NCI-H748 (cell line): ENCODE data around the gene ERC2.

ENCODE experiments used
- DNase-seq: peaks from one replicate; lab custom pipeline; 2025; ENCODE audit not compliant: unreplicated experiment; lab: John Stamatoyannopoulos, UW

Gene ERC2

DNA sequence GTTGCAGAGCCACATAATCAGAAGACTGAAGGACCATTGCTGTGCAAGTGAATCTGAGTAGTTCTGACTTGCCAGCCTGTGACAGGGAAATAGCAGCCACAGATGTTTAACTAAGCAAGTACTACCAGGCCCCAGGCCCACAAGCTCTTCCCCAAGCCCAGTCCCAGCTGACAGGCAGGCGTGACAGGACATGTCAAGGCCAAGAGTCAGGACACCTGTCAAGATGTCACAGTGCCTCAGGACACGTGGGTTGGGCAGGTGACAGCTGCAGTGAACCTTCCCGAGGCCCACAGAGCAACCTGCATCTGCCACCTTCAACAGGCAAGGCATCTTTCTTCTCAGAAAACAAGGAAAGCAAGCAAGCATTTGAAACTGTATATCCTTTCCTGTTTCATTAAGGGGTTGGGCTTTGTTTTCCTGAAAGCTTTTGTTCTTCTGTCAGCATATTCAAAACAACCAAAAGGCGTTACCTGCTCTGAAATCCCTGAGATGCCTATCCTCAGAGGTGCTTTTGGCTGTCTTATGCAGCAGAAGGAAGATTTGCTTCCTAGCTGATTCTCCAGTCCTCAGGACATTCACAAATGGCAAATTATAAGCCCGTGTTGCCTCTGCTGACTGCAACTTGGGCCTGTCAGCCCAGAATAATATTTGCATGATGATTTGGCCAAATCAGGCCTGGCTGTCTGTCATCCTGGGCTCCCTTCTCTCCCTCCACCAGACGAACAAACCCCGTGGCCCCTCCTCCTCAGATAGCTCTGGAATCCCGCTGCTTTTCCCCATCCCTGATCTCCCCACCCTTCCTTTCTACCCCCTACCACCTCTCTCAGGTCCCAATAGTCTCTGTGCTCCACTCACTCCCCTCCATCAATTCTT lies 809.3 kb downstream of the ERC2 start:
- peak; percentile 49 for DNase-seq

DNA sequence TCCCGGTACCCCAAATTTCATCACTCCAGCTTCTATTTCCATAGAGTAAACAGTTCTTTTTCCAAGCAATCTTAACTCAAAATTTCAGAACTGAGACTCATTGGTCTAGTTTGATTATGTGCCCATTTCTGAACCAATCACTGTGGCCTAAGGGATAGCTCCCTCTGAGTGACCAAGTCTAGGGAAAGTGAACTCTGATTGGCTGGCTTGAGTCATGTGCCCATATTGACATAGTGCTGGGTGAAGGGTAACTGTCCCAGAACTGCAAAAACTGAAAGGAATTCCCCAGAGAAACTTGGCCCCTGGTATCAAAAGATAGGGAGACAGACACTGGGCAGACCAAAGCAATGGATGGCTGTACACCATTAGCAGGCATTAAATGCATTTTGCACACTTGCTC lies 810.0 kb downstream of the ERC2 start:
- no peak for DNase-seq

DNA sequence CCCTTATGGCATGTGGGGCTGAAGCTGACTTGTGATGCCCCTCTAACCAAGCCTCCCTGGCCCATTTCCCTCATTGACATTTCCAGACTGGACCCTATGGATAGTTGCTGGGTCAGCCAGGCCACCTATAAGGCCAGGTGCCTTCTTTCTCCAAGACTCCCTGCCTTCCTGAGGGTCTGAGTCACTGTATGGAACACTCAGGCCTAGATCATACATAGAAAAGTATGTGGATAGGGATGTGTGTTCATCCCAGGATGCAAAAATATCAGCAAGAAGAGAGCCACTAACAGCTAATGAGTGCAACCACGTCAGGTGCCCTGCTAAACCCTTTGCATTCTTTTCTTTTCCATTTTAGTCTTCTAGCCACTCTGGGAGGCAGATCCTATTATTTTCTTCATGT lies 812.7 kb downstream of the ERC2 start:
- DNase-seq: no peak

DNA sequence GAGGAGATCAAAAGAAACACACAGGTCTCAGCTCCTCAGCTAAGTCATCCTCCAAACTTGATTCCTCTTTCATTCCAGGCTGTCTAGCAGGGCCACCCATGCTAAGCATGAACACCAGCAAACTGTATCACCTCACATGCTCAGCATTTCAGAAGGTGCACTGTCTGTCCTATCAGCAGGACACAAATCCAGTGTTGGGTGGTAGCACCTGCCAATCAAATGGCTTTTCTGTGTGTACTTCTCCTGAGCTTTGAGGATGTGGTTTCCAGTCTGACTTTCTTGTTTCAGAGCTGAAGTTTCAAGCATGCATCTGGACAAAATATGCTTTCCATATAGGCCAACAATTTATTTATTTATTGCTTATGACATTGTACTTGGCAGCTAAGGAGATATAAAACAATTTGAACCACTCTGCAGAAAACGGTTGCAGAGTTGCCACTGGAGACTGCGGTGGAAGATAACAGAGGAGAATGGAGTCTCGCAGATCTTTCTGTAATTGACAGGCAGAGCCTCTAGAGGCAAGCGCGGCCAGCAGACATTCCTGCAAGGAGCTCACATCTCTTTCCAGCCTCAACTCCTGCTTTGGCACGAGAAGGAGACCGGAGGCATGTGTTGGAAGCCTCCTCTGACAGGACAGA lies 814.0 kb downstream of the ERC2 start:
- DNase-seq: no peak

DNA sequence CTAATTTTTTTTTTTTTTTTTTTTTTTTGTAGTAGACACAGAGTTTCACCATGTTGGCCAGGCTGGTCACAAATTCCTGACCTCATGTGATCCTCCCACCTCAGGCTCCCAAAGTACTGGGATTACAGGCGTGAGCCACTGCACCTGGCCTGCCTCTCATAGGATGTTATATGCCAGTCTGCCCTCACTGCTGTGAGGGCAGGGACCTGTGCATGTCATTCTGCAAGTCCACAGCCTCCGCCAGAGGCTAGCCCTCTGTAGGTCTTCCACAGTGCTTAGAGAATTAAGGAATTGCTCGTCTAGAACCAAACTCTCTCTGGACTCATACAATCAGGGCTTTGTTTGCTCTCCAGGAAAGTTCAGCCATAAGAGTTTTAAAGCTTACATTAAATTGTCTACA lies 817.3 kb downstream of the ERC2 start:
- DNase-seq: no peak

DNA sequence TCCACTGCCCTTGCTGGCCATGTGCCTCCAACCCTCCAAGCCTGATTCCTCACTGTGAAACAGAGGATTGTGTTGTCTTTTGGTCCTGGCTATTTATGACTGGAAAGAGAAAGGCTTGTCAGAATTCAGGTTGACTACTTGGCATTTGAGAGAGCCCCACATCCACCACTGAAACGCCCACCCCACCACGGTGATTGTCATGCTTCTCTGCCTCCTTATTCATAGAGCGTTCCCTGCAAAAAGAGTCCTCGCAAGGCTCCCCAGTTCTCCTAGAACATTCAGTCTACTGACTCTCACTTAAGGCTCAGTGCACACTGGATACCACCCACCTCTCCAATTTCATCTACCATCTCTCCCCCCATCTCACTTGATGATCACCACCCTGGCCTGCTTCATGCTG lies 818.3 kb downstream of the ERC2 start:
- no peak for DNase-seq

DNA sequence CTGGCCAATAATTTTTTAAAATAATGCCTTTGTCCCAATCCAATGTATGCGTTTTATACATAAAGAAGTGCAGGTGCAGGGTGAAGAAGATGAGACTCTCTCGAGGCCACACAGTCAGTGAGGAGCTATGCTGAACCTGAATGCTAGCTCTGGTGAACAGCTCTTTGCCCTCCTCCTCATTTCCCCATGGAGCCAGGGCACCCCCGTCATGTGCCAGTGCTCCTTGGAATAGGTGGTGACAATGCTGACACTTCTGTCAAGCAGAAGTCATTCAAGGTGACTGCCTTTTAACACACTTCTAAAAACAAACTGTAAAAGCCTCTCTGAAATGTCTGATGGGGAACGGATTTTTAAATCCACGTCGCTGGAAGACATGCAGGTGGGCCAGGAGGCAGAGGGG lies 818.7 kb downstream of the ERC2 start:
- no peak for DNase-seq

DNA sequence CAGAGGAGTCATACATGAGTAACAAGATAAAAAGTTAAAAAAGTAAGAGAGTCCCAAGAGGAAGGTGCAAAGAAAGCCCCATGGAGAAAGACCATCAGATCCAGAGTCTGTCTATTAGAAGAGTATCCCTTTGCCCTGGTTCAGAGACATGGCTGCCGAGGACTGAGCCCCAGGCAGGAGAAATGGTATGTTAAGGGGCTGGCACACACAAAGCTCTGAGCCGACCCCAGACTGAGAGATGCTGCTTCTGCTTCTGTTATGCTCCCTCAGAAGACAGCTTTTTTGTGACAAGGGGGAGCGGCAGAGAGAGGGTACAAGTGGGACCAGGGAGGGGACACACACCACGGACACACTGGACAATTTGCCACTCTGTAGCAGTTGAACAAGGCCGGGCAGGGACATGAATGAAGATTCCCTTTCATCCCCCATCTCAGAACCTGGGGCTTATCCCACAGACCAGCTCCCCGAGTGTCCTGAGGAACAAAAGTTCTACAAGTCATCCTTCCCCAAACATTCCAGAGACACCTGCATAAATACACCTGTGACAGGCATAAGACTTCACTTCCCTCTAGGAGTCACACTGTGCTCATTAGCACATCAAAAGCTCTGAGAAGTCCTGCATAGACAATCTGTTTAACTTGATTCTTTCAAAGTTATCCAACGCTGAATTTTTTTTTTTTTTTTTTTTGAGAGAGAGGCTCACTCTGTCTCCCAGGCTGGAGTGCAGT lies 819.5 kb downstream of the ERC2 start:
- DNase-seq: no peak

DNA sequence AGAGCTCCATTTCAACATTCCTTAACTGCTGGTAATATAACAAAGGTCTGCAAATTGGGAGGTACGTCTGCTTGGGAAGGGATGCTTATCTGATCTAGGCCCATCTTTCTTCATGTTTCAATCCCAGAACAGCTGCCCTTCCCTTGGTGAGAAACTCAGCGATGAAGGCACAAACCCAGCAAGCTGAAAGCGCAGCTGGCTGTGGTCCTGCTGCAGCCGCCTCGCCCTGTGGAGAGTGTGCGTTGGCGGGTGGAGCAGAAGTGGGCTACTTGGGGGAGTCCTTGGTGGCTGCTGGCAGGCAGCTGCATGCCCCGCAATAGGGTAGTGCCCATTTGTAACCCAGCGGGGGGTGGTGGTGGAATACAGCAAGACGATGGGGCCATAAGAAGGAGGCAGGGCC lies 820.6 kb downstream of the ERC2 start:
- DNase-seq: no peak

DNA sequence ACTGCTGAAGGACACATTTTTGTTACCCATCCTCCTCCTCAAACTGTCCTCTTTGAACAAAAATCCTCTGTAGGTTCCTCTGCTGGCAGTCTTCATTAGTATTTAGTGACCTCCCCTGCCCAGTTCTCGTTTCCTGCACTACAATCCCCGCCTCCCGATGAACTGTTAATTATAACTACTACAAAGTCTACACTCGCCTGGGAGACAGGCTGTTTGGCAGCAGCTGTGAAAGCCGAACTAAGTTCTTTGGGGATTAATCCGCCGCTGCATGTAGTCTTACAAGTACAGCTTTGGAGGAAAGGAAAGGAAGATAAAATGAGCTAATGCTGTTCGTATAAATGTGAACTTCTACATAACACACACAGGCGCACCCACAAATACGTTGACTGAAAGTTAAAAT lies 821.2 kb downstream of the ERC2 start:
- DNase-seq: no peak

DNA sequence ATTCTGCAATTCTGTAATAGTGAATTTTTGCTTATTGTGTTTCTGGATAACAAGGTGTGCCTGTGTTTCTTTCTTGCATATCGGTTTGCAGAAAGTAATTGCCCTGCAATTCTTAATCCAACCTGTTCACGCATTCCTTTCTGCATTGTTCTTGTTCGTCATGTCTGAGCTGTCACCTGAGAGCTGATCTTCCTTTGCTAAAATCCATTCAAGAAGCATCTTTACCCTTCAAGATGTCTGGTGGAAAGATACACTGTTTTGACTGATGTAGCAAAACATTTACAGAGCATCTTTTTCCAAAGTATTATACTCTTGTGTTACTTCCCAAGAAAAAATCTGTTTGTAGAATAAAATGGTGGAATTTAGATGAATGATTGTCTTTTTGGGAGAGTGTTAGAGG lies 822.1 kb downstream of the ERC2 start:
- DNase-seq: no peak

DNA sequence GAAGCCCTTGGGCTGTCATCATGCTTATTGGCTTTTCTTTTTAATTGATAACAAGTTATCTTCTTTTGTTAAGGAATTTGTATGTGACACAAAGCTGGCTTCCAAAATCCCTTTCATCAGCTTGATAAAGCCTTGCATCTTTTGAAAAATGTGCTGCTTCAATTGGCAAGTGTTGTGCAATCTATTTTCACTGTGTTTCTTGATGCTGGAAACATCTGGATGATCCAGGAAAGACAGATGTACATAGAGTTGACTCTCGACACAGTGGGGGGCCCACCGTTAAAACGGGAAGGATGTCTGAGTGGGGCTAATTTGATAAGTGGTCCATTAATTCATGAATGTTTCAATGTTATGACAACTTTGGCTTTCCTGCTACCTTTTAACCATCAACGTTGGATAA lies 822.8 kb downstream of the ERC2 start:
- no peak for DNase-seq

DNA sequence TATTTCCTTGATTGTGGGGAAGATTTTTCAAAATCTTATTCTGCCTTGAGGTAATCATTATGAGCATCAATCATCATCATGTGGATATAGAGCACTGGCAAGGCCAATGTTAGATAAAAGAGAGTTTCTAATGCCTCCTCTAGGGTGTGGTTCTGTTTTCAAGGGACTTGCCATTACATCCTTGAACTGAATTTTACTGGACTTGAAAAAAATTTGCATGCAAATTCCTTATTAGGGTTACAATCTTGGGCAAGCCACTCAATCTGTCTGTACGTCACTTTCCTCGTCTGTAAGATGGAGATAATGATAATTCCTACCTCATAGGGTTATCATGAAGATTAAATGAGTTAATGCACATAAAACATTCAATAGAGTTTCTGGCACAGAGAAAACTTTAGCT lies 825.0 kb downstream of the ERC2 start:
- DNase-seq: no peak

DNA sequence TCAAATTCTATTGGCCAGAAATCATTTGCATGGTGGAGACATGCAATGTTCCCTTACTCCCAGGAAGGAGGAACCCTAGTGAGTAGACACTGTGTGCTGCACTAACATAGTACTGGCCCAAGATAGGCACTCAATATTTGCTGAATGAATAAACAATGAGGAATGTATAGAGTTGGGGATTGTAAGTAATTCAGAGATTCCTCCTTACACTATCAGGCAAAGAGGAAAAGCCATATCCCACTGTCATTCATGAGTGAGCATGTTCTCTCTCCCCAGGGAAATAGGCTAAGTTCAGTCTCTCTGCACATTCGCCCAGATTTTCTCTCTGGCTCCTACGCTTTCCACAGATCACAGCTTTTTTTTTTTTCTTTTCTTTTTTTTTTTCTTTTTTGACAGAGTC lies 826.3 kb downstream of the ERC2 start:
- no peak for DNase-seq

DNA sequence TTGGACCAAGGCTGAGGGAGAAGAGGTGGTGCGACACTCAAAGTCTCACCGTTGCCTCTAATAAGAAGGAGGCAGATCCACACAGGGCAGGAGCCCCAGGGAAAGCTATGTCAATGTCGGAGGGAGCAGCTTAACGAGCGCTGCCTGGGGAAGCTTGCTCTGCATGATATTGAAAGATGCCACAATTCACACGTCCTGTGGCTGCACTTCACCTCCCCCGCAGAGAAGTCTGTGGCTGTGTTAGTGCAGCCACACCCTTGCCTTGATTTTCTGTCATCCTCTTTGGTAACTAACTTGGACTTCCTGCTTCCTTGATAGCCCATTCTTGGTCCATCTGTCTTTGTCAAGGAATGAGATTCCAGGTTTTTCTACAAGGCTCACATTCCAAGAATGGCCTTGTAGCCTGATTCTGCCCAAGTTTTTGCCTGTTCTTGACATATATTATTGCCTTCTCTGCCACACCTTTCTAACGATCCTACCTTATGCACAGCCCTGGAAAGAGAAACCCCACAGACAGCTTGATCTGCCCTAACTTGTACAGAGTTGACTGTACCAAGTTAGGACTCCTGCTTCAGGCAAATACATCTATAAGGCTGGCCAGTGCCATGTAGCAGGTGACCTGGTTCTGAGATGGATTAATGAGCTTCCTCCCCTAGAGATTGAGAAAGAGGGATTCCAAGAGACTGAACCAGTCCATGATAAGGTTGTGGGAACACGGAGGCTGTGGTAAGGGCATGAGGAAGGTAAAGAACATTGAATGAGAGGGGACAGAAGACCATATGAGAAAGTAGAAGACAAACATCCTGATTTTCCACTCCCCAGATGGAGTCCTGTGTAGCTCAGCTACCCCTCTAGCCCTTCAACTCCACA lies 828.1 kb downstream of the ERC2 start:
- DNase-seq: no peak

DNA sequence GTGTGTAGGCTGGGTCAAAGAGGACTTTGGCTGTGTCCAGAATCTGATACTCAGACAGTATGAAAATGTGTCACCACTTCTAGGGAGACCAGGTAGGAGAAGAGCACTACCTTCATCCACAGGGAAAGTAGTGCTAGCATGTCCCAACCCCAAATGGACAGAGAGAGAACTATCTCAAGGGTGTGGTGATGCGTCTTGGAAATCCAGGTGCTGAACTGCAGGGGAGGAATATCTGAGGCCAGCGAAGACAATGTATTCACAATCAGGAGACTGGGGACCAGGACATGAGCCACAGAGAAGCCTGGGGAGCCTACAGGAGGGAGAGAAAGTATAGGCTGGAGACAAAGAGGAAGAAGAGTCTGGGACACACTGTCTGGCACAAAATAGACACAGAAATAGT lies 829.1 kb downstream of the ERC2 start:
- no peak for DNase-seq

DNA sequence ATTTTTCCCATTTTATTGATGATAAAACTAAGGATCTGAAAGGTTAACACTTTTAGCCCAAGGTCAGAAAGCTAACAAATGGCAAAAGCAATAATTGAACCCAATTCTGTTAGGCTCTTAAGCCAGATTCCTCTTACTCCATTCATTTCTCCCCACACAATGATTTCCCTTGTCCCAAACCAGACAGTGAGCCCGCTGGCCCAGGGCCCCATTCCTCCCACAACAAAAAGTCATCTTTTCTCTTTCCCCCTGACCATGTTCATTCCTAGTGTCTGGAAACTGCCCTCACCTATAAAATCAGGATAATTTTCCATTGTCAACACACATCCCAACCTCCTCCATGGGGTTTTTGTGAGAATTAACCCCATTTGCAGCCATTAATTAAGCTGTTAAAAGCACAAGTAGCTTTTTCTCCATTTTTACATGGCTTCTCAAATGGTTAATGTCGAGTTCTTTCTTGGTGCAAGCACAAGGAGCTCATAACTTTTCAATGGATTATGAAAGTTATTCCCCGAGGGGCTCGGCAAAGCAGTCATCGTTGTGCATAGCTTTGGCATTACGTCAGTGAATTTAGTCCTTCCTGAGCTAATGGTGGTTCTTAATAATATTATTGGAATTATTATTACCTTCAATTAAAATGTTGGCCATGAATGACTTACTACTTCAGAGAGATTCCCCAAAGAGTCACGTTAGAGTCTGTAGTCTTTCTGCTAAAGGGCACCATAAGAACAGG lies 830.2 kb downstream of the ERC2 start:
- DNase-seq: no peak

DNA sequence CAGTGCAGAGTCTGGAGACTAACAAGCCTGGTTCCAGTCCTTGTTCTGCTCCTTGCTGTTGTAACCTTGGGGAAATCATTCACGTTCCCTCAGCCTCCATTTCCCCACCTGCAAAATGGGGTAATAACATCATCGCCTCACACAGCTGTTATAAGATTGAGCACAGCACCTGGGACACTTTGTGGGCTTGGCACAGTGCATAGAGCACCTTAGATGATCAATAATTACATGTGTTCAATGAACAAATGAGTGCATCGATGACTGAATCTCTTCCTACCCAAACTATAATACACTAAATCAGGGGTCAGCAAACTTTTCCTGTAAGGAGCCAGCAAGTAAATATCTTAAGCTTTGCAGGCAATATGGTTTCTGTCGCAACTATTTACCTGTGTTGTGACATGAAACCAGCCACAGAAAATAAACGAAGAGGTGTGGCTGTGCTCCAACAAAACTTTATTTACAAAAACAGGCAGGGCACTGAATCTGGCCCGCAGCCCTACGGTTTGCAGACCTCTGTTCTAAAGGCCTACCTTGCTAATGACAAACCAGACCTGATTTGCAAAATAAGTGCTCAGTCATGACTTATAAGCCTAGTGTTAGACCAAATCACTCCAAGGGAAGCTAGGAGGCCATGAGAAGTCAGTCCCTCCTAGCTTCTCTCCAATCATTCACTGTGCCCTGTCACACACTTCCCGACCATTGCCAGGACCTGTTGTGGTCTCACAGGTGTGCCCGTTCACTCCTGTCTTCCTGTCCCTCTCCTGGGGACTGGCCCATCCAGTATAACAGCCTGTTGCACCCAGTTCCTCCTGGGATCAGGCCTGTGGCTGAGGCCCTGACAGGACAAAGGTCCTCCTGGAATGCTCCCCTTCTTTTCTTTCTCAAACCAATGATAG lies 831.7 kb downstream of the ERC2 start:
- no peak for DNase-seq

DNA sequence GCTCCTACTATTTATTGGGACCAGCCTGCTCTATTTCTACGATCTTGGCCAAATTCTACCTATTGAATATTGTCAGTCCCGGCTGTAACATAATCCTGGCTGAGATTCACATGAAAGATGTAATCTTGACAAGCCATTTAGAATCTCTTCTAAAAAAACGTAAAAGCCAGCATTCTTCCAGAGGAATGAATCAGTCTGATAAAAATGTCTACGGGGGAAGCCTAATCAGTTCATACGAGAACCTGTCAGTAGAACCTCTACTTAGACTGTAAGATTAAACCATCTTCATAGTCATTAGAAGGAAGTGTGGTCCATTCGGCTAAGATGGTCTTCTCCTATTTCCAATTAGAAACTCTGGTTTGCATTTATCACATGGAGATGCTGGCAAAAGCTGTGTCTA lies 833.9 kb downstream of the ERC2 start:
- DNase-seq: no peak
